Endothelial cell of hepatic sinusoid (primary cell): Measurements from ENCODE around the gene GAS7.
"Not testable (repeated sequence)": the region's sequence is repeated elsewhere in the genome, so short reads cannot be mapped to it uniquely, and the experiment has no call there.

Experiments
- in situ Hi-C: cut with HindIII; loops from 2 replicates; pipeline ENCODE4 v1.10.0; 2017; ENCODE audit warnings: low sequenced_read_pairs

The GAS7 gene

DNA sequence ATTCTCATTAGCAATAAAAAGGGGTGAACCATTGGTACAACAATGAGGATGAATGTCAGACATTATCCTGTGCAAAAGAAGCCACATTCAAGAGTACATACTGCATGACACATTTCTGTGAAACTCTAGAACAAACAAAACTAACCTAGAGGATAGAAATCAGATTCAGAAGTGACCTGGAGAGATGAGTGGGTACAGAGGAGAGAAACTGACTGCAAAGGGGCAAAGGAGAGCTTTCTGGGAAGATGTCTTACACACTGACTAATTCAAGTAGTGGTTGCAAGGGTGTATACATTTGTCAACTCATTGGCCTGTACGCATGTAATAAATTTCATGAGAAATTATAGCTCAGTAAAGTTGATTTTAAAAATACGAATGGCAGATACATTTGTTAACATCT lies 115.6 kb downstream of the GAS7 start:
- in situ Hi-C loops = no loop called here

GRCh38 chr17:10081571-10082169 lies 116.7 kb downstream of the GAS7 start:
- in situ Hi-C loops = no loop called here

- in situ Hi-C loops = no loop called here
These were observed 120.7 kb downstream of the GAS7 start for GRCh38 chr17:10077561-10078299.

GRCh38 chr17:10075919-10076318 lies 122.5 kb downstream of the GAS7 start:
- in situ Hi-C loops = no loop called here

DNA sequence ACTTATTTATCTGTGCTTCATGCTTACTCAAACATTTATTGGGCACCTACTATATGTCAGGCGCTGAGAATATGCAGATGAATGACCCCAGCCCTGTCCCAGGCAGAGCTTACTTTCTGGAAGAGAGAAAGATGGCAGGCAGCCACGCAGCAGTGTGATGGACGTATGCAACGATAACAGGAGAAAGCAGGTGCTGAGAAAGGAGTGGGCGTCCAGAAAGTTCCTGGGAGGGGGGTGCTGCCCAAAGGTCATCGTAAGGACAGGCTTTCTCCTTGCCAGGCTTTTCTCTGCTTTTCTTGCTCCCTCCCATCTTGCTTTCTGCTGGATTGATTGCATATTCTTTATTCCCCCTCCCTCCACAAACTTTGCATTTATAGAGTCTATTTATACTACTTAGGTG lies 124.5 kb downstream of the GAS7 start:
- in situ Hi-C loops = no loop called here

DNA sequence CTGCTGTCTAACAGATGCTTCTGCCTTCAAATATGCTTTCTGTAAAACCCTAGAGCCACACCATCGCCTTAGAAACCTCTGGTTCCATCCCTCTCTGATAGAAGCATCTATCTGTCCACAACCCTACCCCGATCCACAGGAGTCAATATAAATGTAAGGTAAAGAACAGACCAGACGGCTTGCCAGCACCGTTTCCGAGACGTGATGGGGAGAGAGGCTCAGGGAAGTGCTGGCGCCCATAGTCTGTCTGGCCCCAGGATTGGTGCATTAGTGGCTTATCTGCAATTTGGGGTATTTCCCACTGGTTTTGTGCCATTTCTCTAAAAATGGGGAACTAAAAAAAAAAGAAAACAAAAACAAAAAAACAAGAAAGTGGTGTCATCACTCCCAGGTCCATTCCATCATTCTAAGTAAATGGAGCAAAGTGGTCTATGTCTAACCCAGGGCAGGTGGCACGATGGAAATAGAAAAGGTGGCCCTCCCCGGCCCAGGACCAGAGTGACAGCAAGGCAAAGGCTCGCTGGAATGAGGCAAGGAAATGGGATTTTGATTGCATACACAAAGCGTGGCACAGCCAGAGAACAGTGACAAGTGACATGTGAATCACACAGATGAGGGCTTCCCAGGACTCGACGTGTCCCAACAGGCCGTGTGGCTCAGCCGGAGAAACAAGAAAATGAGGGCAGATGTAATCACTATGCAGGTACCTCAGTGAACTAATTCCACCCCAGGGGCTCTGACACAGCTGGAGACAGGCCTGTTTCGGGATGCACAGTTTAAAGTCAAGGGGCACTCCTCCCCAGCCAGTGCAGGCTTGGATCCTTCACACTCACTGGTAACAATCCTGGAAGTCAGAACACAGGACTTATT lies 125.6 kb downstream of the GAS7 start:
- in situ Hi-C loops = no loop called here

- in situ Hi-C loops = no loop called here
These were observed 126.3 kb downstream of the GAS7 start for GRCh38 chr17:10072086-10072485.

DNA sequence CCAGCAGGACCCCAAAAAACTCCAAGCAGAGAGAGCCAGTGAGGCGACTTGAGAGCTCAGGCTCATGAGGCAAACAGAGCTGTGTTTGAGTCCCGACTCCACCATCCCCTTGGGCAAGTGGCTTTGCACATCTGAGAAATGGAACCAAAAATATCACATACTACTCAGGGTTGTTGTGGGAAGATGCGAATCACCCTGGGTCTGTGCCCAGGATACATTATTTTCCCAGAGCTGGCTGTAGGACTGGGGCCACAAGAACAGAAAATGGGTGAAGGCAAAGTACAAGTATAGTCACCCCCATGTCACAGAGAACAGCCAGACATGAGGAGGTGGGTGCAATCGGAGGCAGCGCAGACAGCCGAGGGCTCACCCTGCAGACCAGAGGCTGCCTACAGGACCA lies 127.3 kb downstream of the GAS7 start:
- in situ Hi-C loops = no loop called here

DNA sequence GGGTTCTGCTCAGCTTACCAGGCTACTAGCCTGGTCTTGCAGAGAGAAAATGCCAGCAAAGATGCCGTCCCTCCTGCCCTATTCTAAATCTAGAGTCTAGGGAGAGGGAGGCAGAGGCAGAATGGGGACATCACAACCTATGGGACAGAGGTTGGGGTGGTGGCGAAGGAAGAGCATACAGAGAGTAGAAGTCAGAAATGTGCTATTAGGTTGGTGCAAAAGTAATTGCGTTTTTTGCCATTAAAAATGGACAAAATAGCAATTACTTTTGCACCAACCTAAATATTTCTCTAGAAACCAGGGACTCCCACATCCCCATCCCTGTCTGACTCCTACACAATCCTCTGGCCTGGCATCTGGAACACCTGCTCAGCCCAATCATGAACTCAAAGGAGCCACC lies 127.7 kb downstream of the GAS7 start:
- in situ Hi-C loops = no loop called here

DNA sequence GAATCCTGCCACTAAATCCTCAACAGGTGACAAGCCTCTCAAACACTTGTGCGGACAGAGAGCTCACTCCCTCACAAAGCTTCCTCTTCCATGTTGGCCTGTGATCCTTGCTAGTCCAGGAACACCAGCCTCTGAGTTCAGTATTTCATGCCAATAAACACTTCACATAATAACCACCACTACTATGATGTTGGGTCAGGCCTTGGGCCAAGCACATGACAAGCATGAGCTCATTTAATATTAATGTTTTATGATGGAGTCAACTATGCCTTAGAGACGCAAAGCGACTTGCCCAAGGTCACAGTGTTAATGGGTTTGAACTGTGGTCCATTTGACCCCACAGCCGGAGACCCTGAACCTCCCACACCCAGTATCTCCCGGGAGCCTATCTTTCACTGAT lies 129.1 kb downstream of the GAS7 start:
- in situ Hi-C loops = no loop called here

DNA sequence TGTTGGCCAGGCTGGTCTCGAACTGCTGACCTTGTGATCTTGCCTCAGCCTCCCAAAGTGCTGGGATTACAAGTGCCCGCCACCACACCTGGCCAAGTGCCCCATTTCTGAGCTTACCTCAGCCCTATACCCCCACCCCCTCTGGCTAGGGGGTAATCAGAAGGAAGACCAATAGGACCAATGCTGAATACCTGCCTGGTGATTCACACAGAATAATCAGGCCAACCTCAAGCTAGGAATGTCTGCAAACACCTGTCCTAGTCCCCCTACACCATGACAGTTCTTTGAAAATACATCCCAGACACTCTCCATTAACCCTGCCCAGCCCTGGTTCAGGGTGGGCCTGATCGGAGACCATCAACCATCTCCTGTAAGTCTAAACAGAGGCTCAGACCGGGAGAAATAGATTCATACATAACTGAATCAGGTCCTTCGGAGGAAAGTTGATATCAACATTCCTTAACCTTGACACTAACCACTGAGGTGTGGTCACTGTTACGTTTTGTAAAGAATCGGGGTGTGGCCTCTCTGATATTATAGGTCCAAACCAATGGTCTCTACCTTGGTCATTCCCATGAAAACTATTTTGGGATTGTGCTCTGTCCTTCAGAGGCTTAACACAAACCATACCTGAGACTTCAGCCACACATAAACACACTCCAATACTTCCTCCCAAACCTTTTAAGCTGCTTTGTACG lies 130.8 kb downstream of the GAS7 start:
- in situ Hi-C loops = no loop called here

- in situ Hi-C loops = no loop called here
These were observed 133.9 kb downstream of the GAS7 start for GRCh38 chr17:10064536-10064935.

GRCh38 chr17:10063730-10064241 lies 134.6 kb downstream of the GAS7 start:
- in situ Hi-C loops = no loop called here

- in situ Hi-C loops = no loop called here
These were observed 135.6 kb downstream of the GAS7 start for GRCh38 chr17:10062691-10063385.

GRCh38 chr17:10061111-10061845 lies 137.1 kb downstream of the GAS7 start:
- in situ Hi-C loops = no loop called here

DNA sequence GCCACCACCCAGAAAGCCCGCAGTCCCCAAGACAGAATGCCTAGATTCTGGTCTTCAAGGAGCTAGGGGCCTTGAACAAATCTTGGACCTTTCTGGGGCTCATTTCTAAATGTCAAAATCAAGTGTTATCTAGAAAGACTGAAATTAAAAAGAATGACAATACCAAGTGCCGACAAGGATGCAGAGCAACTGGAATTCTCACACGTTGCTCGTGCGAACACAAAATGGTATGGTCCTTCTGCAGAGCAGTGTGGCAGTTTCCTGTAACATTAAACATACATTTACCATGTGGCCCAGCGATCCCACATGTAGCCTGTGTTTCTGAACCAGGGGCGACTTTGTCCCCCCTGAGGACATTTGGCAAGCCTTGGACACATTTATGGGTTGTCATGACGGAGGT lies 137.9 kb downstream of the GAS7 start:
- in situ Hi-C loops = no loop called here

- in situ Hi-C loops = no loop called here
These were observed 138.7 kb downstream of the GAS7 start for GRCh38 chr17:10059684-10060211.

- in situ Hi-C loops = no loop called here
These were observed 139.3 kb downstream of the GAS7 start for GRCh38 chr17:10058921-10059683.

GRCh38 chr17:10057466-10057865 lies 140.9 kb downstream of the GAS7 start:
- in situ Hi-C loops = not testable (repeated sequence)
